GM13977 (cell line): Measurements from ENCODE around the gene PPM1K.
A peak's percentile ranks its signal among the peaks of the same experiment; 100 is the strongest.

Experiments
- DNase-seq: peaks from one replicate; pipeline ENCODE4 v3.0.0; 2012; ENCODE audit warnings: low spot score
- CTCF ChIP-seq: IDR thresholded peaks from 2 replicates; pipeline ENCODE4 v1.5.1; 2012; ENCODE audit warnings: mild to moderate bottlenecking, control low read depth; ENCODE audit not compliant: insufficient read depth; ENCODE audit errors: extremely low read depth, missing control alignments
- in situ Hi-C: fragments of 300-500 bp; cut with MboI; formaldehyde crosslinking; loops from one replicate; pipeline ENCODE4 v1.12.0; 2022; ENCODE audit warnings: low sequenced_read_pairs, low pct_unique_long_range_greater_than_20kb, mixed read lengths, inconsistent platforms; ENCODE audit not compliant: unreplicated experiment

The PPM1K gene

DNA sequence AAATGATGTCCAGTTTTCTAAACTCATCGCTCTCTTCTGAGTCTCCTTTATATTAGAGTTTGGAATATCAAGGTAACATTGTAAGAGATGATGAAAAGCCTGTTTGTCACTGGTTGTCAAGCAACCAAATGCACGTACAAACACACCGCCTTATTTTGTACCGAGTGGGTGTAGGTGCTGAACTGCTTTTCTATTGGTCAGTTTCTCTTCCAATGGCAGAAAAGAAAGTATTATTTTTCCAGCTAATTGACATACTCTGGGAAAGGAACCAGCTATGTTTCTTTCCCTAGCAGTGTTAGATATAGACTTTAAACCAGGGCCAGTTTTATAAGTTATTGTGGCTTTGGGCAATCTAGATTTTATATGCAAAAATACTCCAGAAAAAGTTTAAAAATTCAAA, 6.6 kb upstream of the PPM1K start:
- DNase-seq: no peak
- in situ Hi-C loops: no loop called here
- TF ChIP-seq CTCF: no peak

DNA sequence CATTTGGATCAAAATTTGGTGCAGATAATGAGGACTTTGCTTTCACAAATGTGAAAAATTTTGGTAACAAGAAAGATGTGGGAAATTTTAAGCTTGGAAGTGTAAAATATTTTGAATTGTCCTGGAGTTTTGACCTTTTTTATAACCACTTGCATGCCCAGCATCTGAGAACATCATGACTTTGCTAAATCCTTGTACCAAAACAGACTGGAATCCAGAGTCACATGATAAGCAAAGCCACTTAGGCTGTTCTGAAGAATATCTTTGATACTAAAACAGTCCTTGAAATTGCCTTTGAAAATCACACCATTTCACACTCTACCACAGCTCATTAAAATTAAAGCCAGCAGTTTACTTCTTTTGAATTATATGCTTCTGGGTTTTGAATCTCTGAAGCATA, 2.5 kb upstream of the PPM1K start:
- no peak for DNase-seq
- no peak for TF ChIP-seq CTCF
- in situ Hi-C loops: no loop called here

GRCh38 chr4:88285235-88285653, 883 bp upstream of the PPM1K start:
- in situ Hi-C loops: no loop called here
- no peak for DNase-seq
- TF ChIP-seq CTCF: no peak

GRCh38 chr4:88283661-88284438, 511 bp downstream of the PPM1K start:
- in situ Hi-C loops: no loop called here
- peak; percentile 50 for DNase-seq
- no peak for TF ChIP-seq CTCF

GRCh38 chr4:88280228-88280795, 4.0 kb downstream of the PPM1K start:
- TF ChIP-seq CTCF: no peak
- in situ Hi-C loops: no loop called here

DNA sequence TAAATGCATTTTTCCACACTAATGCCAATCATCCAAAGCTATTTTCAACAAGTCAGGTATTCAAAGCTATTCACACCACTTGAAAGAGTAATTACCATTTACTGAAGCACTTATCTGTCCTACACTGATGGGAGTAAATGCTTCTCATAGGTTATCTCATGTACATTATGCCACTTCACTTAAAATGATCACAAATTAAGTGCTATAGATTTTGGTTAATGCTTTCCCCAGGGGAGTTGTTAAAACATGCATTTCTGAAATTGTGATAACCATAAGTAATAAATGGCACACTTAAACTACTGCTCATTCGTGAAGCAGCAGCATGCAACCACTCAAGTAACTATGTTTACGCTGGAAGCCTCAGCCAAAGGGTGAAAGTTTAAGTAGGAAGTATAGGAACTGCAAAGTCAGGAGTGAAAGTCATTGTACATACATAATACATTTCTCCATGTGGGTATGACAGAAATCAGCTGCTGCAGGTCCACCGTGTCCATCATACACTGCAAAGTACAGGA, 6.6 kb downstream of the PPM1K start:
- no peak for TF ChIP-seq CTCF
- no peak for DNase-seq
- in situ Hi-C loops: no loop called here

More at GRCh38 chr4:88280228-88280795, 4.0 kb downstream of the PPM1K start:
- no peak for DNase-seq
